GM23248 (cell line): ENCODE results near the gene ADRA2C. TPM values are rescaled to one million over a fixed set of nuclear protein-coding genes. Genes with fewer than 3 reads are reported as not detected.

Experiments used
- DNase-seq: peaks from one replicate; pipeline ENCODE4 v3.0.0-alpha.2; 2015
- H2AFZ ChIP-seq: fragments of 200-600 bp; sonication (generic); 2 replicates; pipeline ENCODE4 v1.6.1; 2016; ENCODE audit warnings: antibody characterized with exemption
- H3F3A ChIP-seq: fragments of 200-600 bp; sonication (generic); 2 replicates; pipeline ENCODE4 v1.6.1; 2016; ENCODE audit warnings: mild to moderate bottlenecking, antibody characterized with exemption, mixed run types; ENCODE audit not compliant: insufficient read depth
- H3K27ac ChIP-seq: fragments of 200-600 bp; sonication (generic); 2 replicates; pipeline ENCODE4 v1.5.1; 2016; ENCODE audit warnings: mild to moderate bottlenecking
- H3K27me3 ChIP-seq: fragments of 200-600 bp; sonication (generic); replicated peaks from 2 replicates; pipeline ENCODE4 v1.6.1; 2016; ENCODE audit warnings: mild to moderate bottlenecking; ENCODE audit not compliant: insufficient read depth
- H3K36me3 ChIP-seq: fragments of 200-600 bp; sonication (generic); 2 replicates; pipeline ENCODE4 v1.6.1; 2016; ENCODE audit warnings: low read depth, mild to moderate bottlenecking
- H3K4me1 ChIP-seq: fragments of 200-600 bp; sonication (generic); 2 replicates; pipeline ENCODE4 v1.6.1; 2016; ENCODE audit warnings: mild to moderate bottlenecking; ENCODE audit not compliant: insufficient read depth
- H3K4me2 ChIP-seq: fragments of 200-600 bp; sonication (generic); one replicate; pipeline ENCODE4 v1.6.1; 2016; ENCODE audit warnings: mild to moderate bottlenecking; ENCODE audit not compliant: unreplicated experiment
- H3K4me3 ChIP-seq: fragments of 200-600 bp; sonication (generic); 2 replicates; pipeline ENCODE4 v1.5.1; 2016; ENCODE audit warnings: mild to moderate bottlenecking
- H3K79me2 ChIP-seq: fragments of 200-600 bp; sonication (generic); 2 replicates; pipeline ENCODE4 v1.6.1; 2016; ENCODE audit warnings: mild to moderate bottlenecking; ENCODE audit not compliant: insufficient read depth
- H3K9ac ChIP-seq: fragments of 200-600 bp; sonication (generic); 2 replicates; pipeline ENCODE4 v1.6.1; 2016; ENCODE audit warnings: mild to moderate bottlenecking
- H3K9me2 ChIP-seq: fragments of 200-600 bp; sonication (generic); 2 replicates; pipeline ENCODE4 v1.6.1; 2016; ENCODE audit warnings: mixed run types, mild to moderate bottlenecking, moderate library complexity; ENCODE audit not compliant: insufficient read depth
- H3K9me3 ChIP-seq: fragments of 200-600 bp; sonication (generic); one replicate; pipeline ENCODE4 v1.6.1; 2017; ENCODE audit warnings: low read depth
- H4K20me1 ChIP-seq: fragments of 200-600 bp; sonication (generic); 2 replicates; pipeline ENCODE4 v1.6.0; 2016; ENCODE audit not compliant: insufficient read depth
- EZH2 ChIP-seq: fragments of 200-600 bp; sonication (generic); IDR thresholded peaks from 2 replicates; pipeline ENCODE4 v1.6.1; 2018; ENCODE audit warnings: antibody characterized with exemption, mild to moderate bottlenecking; ENCODE audit not compliant: insufficient read depth, poor library complexity, severe bottlenecking
- EZH2phosphoT487 ChIP-seq: fragments of 200-600 bp; sonication (generic); IDR thresholded peaks from 2 replicates; pipeline ENCODE4 v1.6.1; 2018; ENCODE audit warnings: antibody characterized with exemption, moderate library complexity, mild to moderate bottlenecking, low read depth; ENCODE audit not compliant: insufficient read depth
- WGBS, 2 experiments: methylation state at CpG; one replicate each; pipeline ENCODE4 v1.1.6; 2015 to 2017; ENCODE audit warnings: low lambda C conversion rate in 2 of 2, low coverage in 1 of 2; ENCODE audit errors: missing lambda C conversion rate in 2 of 2; 5-methylcytosine and 5-hydroxymethylcytosine counted together
- in situ Hi-C: fragments of 300-500 bp; cut with MboI; formaldehyde crosslinking; loops from 2 replicates; pipeline ENCODE4 v1.15.0; 2020
- polyA plus RNA-seq: library from polyadenylated mRNA; unstranded; fragments of >200 nt; fragmentation: Nextera tagmentation; extraction: Ambion mirVana; gene quantifications from 2 replicates; pipeline ENCODE4 v1.2.1, GENCODE V29; 2016
- total RNA-seq: library from RNA; depleted of rRNA; stranded (reverse); fragments of >200 nt; shearing (Covaris generic); gene quantifications from 2 replicates; pipeline ENCODE4 v1.2.3, GENCODE V29; 2014

ADRA2C gene
- total and polyA plus RNA-seq, 2 experiments from 2014 or later: 0.14 to 2.2 TPM

DNA sequence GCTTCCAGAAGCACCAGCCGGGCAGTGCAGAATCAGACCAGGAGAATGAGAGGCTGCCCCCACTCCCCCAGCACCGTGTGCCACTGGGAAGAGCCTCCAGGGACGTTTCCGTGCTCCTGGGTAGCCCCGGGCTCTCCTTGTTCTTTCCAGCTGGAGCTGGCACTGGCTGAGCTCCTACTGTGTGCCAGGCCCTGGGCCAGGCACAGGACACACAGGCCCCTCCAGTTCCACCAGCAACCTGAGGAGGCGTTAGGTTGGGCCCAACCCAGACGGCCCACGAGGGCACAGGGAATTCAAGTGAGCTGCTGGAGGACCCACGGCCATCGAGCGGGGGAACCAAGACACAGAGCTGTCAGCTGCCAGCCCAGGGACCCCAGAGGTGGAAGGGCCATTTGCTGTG lies 15.9 kb upstream of the ADRA2C start:
- no peak overlapping the region for H2AFZ ChIP-seq
- no peaks in the 10 kb centered on the region for H3K9me2 ChIP-seq
- WGBS, 2 experiments: 57 to 74% methylated on average over 11 of the region's 11 CpGs
- no peaks in the 10 kb centered on the region for H4K20me1 ChIP-seq
- DNase-seq: no peak
- no peaks in the 10 kb centered on the region for H3K79me2 ChIP-seq
- no peak overlapping the region for H3K4me3 ChIP-seq
- no peak for TF ChIP-seq EZH2
- TF ChIP-seq EZH2phosphoT487: no peak
- no peaks in the 10 kb centered on the region for H3K4me1 ChIP-seq
- no peaks in the 10 kb centered on the region for H3K36me3 ChIP-seq
- H3K4me2 ChIP-seq: no peak overlapping the region
- H3K9me3 ChIP-seq: no peaks in the 10 kb centered on the region
- H3K9ac ChIP-seq: no peak overlapping the region
- H3K27ac ChIP-seq: no peak overlapping the region
- peaks cover 57% of the 10 kb centered on the region for H3K27me3 ChIP-seq
- in situ Hi-C loops: no loop called here
- peaks cover 4% of the 10 kb centered on the region; the same call in 1 of the 2 replicates for H3F3A ChIP-seq

DNA sequence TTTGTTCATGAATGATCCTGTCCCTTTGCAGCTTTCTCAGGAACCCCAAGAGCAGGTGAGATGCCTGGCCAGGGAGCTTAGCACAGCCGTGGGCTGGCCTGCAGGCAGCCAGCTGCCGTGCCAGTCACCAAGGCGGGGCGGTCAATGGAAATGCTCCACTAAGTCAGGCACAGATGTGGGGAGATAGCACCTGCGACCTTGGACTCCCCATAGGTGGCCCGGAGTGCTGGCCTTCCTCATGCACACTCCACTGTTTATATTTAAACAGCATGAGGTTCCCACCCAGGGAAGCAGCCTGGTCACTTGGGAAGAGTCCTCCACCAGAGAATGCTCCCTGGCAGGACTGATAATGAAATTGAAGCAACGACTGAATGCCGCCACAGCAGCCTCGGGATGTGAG lies 14.2 kb upstream of the ADRA2C start:
- no peaks in the 10 kb centered on the region for H3K9me2 ChIP-seq
- in situ Hi-C loops: no loop called here
- H3K27ac ChIP-seq: no peak overlapping the region
- no peaks in the 10 kb centered on the region for H3K9me3 ChIP-seq
- no peaks in the 10 kb centered on the region for H3F3A ChIP-seq
- WGBS, 2 experiments: 39 to 40% methylated on average over 9 of the region's 9 CpGs
- TF ChIP-seq EZH2: no peak
- TF ChIP-seq EZH2phosphoT487: no peak
- DNase-seq: no peak
- H3K4me1 ChIP-seq: no peaks in the 10 kb centered on the region
- no peak overlapping the region for H2AFZ ChIP-seq
- no peak overlapping the region for H3K9ac ChIP-seq
- H3K27me3 ChIP-seq: peaks cover 66% of the 10 kb centered on the region
- H4K20me1 ChIP-seq: no peaks in the 10 kb centered on the region
- H3K79me2 ChIP-seq: no peaks in the 10 kb centered on the region
- no peak overlapping the region for H3K4me3 ChIP-seq
- H3K36me3 ChIP-seq: no peaks in the 10 kb centered on the region
- H3K4me2 ChIP-seq: no peak overlapping the region

DNA sequence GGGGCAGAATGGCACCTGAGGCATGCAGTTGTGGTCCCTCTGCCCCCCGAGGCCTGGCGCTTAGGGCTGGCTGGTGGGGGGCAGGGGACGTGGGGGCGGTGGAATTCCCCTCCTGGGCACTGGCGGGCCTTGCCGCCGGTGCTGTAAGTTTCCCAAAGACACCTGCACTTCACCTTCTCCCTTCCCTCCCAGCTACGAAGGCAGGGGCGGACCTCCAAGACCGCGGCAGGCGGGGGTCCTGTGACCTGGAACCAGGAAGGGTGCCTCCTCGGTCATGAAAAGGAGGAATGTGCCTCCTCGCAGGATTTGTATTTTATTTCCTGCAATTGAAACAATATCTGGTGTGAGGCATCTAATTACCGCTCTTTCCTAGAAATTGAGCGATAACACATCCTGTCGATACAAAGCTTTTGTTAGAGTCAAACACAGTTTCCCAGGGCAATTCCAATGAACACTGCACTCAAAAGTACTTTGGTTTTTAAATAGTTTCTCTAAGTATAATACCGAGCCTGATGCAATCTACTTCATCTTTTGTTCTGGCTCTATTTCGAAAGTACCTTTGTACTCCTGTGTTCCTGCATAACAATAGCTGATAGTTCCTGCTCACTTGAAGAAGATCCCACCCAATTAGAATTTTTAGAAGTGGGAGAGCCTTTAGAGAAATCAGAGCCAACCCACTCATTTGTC lies 12.3 kb upstream of the ADRA2C start:
- H3K27me3 ChIP-seq: peaks cover 54% of the 10 kb centered on the region
- H3K27ac ChIP-seq: no peak overlapping the region
- no peak overlapping the region for H3K4me3 ChIP-seq
- H4K20me1 ChIP-seq: no peaks in the 10 kb centered on the region
- H3K4me2 ChIP-seq: no peak overlapping the region
- no peaks in the 10 kb centered on the region for H3K36me3 ChIP-seq
- TF ChIP-seq EZH2 (no peak), EZH2phosphoT487 (no peak)
- no peaks in the 10 kb centered on the region for H3K9me3 ChIP-seq
- H3F3A ChIP-seq: no peaks in the 10 kb centered on the region
- no peaks in the 10 kb centered on the region for H3K9me2 ChIP-seq
- H3K4me1 ChIP-seq: no peaks in the 10 kb centered on the region
- no peak overlapping the region for H3K9ac ChIP-seq
- no peak overlapping the region for H2AFZ ChIP-seq
- no peaks in the 10 kb centered on the region for H3K79me2 ChIP-seq
- DNase-seq: no peak
- WGBS, 2 experiments: 38 to 52% methylated on average over 15 to 19 of the region's 19 CpGs
- in situ Hi-C loops: no loop called here

DNA sequence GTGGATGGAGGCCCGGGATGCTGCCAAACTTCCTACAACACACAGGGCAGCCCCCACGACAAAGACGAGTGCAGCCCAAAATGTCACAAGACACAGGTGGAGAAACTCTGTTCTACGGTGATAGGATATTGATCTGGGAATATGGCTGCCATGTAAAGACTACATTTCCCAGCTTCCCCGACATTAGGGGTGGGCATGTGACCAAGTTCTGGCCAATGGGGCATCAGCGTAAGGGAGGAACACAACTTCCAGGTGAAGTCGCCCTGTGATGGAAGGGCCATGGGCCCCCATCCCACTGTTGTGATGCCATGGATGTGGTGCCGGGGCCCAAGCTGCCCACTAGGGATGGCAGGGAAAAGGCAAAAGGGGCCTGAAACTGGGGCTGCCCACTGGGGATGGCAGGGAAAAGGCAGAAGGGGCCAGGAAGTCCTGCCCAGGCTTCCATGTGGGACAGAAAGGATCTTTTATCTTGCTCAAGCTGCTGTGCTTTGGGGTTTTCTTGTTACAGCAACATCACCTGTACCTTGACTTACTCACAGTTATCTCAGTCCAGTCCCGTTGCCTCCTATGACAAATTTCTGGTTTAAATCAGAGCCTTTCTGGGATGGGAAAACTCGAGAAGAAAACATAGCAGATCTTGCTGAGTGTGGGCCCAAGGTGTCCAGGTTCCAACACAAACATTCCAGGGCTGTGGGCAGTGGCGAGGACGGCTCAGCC lies 9.7 kb upstream of the ADRA2C start:
- Histone ChIP-seq H3K27ac (no peak overlapping the region), H3K36me3 (no peaks in the 10 kb centered on the region)
- WGBS, 2 experiments: 43 to 55% methylated on average over 12 of the region's 12 CpGs

More for the DNA sequence above, 9.7 kb upstream of the ADRA2C start:
- no peaks in the 10 kb centered on the region for H3F3A ChIP-seq
- in situ Hi-C loops: no loop called here
- H3K4me2 ChIP-seq: no peak overlapping the region
- DNase-seq: no peak
- H3K27me3 ChIP-seq: peaks cover 42% of the 10 kb centered on the region
- H3K9ac ChIP-seq: no peak overlapping the region
- H3K9me3 ChIP-seq: no peaks in the 10 kb centered on the region
- no peaks in the 10 kb centered on the region for H3K79me2 ChIP-seq
- no peaks in the 10 kb centered on the region for H3K4me1 ChIP-seq
- H2AFZ ChIP-seq: no peak overlapping the region
- no peaks in the 10 kb centered on the region for H4K20me1 ChIP-seq
- H3K9me2 ChIP-seq: no peaks in the 10 kb centered on the region
- H3K4me3 ChIP-seq: no peak overlapping the region
- TF ChIP-seq EZH2phosphoT487 (no peak), EZH2 (no peak)
